ENCODE results near the gene HECW1. TPM values are rescaled to one million over a fixed set of nuclear protein-coding genes. Genes with fewer than 3 reads are reported as not detected.
A peak's percentile ranks its signal among the peaks of the same experiment; 100 is the strongest.
"Not testable (repeated sequence)": the region's sequence is repeated elsewhere in the genome, so short reads cannot be mapped to it uniquely, and the experiment has no call there.

Gene HECW1
- total RNA-seq, 1 donor from 2014 or later, result not detected

DNA sequence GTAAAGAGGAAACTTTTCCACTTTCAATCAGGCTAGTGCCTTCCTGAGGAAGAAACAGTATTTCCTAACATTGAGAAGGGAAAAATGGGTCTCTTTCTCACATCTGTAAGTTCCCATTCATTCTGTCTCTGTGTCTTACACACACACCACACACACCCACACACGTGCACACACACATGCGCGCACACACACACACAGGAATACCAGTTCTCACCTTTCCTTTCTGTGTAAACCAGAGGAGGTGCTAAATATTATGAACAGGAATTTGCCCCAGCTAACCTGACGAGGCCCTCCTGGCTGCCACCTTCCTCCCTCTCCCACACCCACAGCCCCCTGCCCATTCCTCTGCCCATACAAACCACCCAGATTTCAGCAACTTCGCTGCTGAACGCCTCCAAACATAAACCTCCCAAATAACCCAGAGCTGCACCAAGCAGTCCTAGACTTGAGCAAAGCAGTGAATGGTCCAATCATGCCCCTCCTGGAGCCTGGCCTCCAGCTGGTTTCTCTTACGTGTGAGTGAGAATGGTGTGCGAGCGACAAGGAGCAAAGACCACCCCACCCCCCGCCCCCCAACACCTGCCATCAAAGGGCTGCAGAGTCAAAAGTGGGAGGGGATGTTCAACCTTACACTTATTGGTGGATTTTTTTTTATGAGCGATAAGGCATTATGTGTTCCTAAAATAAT is 190.5 kb downstream of the HECW1 start:
- DNase-seq (ENCODE audit: low read depth), result no peak

GRCh38 chr7:43303740-43304241 is 191.3 kb downstream of the HECW1 start:
- peak; percentile 21 for DNase-seq (ENCODE audit: low read depth)

DNA sequence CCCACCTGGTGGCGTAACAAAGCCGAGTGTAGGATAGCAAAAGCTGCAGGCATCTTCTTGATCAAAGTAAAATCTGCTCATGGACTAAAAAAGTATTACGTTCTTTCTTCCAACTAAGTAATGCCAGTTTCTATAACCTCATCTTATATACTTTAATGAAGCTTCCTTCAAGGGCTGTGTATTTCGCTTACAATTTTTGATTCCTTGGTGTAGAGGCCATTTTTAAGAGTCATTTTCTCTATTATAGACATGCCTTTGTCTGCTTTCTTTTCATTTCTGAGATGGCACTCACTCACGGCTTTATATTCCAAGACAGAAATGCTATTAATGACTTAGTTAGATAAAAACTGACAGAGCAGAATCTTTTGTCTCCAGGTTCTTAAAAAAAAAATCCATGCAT is 194.0 kb downstream of the HECW1 start:
- DNase-seq (ENCODE audit: low read depth), result no peak

DNA sequence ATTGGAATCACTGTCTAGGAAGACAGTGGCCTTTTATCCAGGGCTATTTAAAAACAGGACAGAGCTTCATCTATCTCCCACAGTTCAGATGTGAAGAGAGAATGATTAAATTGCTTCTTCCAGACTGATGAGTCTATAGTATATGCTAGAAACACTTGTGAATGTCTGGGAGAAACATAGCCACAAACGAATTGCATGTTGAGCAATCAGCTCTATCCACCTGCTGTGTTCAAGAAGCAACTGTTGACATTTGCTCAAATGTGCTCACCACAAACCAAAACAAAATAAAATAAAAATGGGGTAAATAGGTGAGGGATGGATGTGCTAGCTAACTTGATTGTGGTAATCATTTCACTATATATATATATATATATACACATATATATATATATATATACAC is 195.1 kb downstream of the HECW1 start:
- DNase-seq (ENCODE audit: low read depth), result peak; percentile 91

- no peak for DNase-seq (ENCODE audit: low read depth)
These were observed 196.7 kb downstream of the HECW1 start for GRCh38 chr7:43308913-43309705.

- no peak for DNase-seq (ENCODE audit: low read depth)
These were observed 197.2 kb downstream of the HECW1 start for GRCh38 chr7:43309706-43310022.

DNA sequence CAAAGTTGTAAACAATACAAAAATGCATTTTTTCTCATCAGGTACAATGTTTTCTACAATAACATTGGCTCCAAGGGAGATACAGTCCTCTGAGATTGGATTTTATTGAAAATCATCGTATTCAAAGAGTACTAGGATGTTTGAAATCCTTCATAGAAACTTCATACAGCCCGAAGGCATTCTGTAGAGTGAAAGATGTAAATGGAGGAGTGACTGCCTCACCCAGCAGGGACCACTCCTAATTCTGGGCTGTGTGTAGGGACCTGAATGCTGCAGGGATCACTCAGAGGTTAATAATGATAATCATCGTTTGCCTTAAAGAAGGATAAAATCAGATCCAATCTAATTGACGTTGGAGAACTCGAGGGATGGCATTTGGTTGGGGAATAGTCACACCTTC is 198.6 kb downstream of the HECW1 start:
- DNase-seq (ENCODE audit: low read depth), result no peak

GRCh38 chr7:43311694-43312093 is 199.2 kb downstream of the HECW1 start:
- no peak for DNase-seq (ENCODE audit: low read depth)

DNA sequence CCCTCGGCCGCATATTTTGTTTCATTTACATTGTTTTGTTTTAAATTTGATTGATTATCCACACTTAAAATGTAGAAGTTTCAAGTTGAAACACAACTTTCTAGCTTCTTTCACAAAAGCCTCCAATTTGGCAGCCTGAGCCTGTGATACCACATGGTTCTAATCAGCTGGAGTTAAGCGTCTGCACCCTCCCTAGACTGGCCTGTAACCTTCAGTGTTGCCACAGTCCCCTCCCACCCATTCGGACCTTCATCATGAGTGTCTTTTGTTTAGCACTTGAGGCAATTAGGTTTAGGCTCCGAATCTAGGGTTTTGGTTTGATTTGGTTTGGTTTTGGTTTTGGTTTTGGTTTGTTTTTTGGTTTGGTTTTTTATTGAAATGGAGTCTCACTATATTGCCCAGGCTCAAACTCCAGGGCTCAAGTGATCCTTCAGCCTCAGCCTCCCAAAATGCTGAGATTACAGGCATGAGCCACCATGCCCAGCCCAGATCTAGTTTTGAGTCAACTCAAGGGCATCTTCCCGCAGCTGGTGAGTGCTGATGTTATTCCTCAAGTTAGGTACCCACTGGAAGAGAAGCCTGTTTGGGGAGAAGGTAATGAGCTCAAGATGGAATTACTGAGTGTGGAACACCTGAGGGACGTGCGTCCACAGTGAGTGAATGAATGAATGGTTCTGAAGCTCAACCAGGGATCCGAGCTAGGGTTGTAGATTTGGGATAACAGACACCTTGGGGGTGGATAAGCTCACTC is 201.4 kb downstream of the HECW1 start:
- DNase-seq (ENCODE audit: low read depth), result no peak

DNA sequence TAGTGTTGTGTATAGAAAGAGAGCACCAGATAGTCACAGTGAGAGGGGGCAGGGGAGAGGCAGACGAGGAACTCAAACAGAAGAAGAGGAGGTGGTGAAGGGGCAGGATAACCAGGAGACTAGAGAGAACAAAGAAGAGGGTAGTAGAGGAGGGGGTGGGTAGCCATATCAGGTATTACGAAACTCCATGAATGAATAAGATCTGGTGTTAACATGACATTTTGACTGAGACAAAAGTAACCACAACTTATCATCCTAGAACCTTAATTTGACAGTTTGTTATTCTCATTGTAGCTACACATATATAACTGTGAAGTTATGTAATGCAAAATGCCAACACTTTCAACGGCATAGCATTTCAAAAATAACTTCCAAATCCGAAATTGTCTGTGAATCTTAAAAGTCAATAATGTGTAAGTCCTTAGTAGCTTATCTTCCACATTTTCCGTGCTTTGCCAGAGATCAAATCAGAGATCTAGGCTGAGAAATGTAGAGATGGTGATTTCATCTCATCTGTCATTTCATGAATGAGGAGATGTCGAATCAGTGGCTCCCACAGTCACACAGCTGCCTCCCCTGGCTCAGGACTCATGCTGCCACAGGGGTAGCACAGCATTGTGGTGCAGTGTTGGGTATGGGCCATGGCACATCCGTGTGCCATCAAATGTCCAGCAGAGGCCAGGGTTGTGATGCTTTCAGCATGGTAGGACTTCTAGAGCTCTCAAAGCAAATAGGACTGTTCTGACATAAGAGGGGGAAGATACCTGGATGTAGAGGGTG is 202.1 kb downstream of the HECW1 start:
- peak; percentile 29 for DNase-seq (ENCODE audit: low read depth)

- DNase-seq (ENCODE audit: low read depth), result no peak
These were observed 204.6 kb downstream of the HECW1 start for GRCh38 chr7:43317075-43317474.

DNA sequence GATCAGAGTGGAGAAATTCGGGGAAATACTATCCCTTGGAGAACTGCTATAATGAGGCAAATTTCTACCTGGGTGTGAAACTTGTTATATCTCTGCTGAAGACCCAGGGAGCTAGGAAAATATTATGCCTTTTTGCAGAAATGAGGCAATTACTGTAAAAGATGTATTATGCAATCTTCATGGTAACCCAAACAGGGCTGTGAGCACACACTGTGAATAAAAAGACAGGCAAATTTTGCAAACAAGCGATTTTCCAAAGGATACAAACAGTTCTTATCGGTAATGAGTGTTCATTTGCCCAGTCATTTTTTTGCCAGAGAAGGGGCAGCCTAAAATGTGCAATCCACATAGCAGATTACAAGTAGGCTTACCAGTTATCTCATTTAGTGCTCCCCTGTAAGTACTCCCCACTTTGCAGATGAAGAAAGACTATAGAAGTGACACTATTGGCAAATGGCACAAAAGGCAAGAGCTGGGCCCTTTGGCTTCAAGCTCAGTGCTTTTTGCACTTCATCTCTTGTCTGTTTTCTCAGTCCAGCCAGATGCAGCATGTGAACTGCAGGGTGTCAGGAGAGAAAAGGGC is 205.8 kb downstream of the HECW1 start:
- no peak for DNase-seq (ENCODE audit: low read depth)

DNA sequence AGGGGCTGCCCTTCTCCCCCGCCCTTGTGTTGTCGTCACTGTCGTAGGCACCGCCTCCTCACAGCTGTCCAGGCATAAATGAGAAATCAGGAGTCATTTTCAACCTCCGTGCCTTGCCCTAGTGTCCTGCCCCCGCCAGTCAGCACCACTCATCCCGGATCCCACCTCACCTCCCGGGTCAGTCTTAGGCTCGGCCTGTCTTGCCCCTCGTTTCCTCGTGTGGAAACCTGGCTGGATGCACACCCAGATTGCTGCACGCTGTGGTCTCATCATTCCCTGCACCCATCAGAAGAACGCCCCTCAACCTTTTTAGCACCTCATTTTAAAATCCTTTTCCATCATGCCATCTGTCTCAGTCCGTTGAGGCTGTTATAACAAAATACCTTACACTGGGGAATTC is 213.1 kb downstream of the HECW1 start:
- DNase-seq (ENCODE audit: low read depth), result no peak

DNA sequence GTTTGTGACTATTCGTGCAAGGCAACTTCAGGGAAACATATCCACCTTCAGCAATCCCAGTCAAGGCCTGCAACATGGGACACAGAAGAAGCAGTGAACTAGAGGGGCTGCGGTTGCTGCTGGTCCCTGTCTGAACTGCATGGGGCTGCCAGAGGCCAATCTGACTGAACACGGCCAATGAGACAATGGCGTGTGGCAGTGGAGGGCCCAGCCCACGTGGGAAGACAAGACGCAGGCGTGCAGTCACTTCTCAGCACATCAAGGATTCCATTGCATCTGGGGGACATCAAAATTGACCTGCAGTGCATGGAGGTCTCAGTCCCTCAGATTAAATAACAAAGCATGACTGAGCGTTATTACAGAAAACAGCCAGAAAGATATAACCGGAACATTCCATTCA is 215.9 kb downstream of the HECW1 start:
- DNase-seq (ENCODE audit: low read depth), result no peak

- no peak for DNase-seq (ENCODE audit: low read depth)
These were observed 216.4 kb downstream of the HECW1 start for GRCh38 chr7:43328785-43329380.

GRCh38 chr7:43332193-43332796 is 219.8 kb downstream of the HECW1 start:
- DNase-seq (ENCODE audit: low read depth), result peak; percentile 38

GRCh38 chr7:43337191-43337590 is 224.7 kb downstream of the HECW1 start:
- DNase-seq (ENCODE audit: low read depth), result no peak

- no peak for DNase-seq (ENCODE audit: low read depth)
These were observed 225.4 kb downstream of the HECW1 start for GRCh38 chr7:43337811-43338210.

DNA sequence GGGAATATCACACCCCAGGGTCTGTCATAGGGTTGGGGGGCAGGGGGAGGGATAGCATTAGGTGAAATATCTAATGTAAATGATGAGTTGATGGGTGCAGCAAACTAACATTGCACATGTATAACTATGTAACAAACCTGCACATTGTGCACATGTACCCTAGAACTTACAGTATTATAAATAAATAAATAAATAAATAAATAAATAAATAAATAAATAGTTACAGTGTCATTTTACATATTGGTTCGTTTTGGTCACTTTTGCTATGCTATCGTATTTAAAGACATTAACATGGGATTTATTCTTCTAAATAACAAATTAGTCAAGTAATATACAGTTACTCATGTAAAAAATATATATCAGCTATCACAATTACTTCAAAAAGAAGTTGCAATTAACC is 228.7 kb downstream of the HECW1 start:
- no peak for DNase-seq (ENCODE audit: low read depth)

GRCh38 chr7:43343417-43343816 is 231.0 kb downstream of the HECW1 start:
- not testable (repeated sequence) for DNase-seq (ENCODE audit: low read depth)
